Measurements from ENCODE around the gene ASB3.

Gene ASB3

DNA sequence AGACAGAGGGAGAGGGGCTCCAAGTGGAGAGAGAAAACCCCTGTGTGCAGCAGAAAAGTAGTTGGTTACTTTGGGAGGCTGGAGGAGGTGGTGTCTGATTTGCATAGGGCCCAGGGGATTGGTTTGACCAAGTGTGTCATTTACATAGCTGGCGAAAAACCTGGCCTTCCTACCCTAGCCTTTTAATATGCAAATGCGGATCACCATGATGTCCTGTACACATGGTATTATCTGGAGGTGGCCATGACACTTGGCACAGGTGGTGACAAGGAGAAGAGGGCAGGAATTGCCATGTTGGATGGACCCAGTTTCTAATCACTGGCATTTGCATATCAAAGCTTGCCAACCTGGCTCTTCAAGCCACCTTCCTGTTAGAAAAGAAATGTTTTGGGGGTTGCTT is 140.0 kb downstream of the ASB3 start:
- no peak for DNase-seq (ENCODE audit: low spot score)

DNA sequence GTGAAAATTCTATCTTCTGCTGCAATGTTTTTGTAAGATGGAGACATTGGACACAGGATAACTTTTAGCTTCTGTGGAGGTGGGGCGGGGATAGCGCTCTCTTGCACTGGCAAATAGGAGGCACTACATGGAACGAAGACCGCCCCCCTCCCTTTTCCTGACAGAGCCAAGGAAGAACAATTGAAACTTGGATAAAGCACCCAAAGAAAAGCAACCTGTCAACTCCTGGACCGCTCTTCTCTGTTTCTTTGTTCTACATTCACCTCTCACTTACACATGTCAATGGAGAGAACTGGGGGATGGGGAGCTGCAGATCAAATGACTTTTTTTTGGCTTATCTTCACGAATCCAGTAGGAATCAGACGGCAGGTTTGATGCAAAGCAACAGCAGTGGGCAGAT is 145.5 kb downstream of the ASB3 start:
- DNase-seq (ENCODE audit: low spot score), result no peak

- DNase-seq (ENCODE audit: low spot score), result no peak
Measured at GRCh38 chr2:53640466-53640865, 146.3 kb downstream of the ASB3 start.

- no peak for DNase-seq (ENCODE audit: low spot score)
Measured at GRCh38 chr2:53636596-53636995, 150.2 kb downstream of the ASB3 start.

DNA sequence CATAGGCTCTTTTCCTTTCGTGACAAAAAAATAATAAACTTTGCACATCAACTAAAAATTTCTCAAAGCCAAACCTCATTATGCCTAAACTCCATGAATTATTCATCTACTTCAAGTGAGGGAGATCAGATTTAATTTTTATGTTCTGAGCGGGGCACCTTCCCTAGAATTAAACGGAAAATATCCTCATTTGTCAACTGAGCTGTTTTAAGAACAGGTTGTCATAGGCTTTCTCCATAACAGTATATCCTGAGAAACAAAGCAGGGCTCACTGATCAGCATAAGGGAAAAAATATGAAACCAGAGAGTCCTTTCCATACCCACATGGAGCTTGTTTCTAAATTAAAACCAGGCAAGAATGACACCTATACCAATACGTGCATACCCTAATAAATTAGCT is 150.6 kb downstream of the ASB3 start:
- DNase-seq (ENCODE audit: low spot score), result no peak

DNA sequence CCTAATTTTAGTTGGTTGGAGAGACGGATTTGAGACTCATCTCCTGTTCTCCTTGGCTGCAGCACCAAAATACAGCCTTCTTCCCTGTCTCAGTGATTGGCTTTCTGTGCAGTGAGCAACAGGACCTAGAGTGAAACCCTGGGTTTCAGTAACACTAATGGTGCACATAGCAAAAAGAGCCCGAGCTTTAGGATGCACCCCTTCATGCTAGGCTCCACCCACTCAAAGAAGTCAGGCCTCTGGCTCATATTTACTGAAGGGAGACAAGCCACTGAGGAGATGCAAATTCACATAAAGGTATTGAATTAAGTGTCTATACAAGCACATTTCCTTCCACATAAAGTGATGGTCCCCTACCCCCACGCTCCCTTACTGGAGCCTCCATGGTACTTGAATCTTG is 151.1 kb downstream of the ASB3 start:
- DNase-seq (ENCODE audit: low spot score), result no peak

- DNase-seq (ENCODE audit: low spot score), result no peak
Measured at GRCh38 chr2:53633441-53633840, 153.3 kb downstream of the ASB3 start.

- no peak for DNase-seq (ENCODE audit: low spot score)
Measured at GRCh38 chr2:53632714-53633113, 154.0 kb downstream of the ASB3 start.

GRCh38 chr2:53632126-53632460 is 154.7 kb downstream of the ASB3 start:
- no peak for DNase-seq (ENCODE audit: low spot score)

DNA sequence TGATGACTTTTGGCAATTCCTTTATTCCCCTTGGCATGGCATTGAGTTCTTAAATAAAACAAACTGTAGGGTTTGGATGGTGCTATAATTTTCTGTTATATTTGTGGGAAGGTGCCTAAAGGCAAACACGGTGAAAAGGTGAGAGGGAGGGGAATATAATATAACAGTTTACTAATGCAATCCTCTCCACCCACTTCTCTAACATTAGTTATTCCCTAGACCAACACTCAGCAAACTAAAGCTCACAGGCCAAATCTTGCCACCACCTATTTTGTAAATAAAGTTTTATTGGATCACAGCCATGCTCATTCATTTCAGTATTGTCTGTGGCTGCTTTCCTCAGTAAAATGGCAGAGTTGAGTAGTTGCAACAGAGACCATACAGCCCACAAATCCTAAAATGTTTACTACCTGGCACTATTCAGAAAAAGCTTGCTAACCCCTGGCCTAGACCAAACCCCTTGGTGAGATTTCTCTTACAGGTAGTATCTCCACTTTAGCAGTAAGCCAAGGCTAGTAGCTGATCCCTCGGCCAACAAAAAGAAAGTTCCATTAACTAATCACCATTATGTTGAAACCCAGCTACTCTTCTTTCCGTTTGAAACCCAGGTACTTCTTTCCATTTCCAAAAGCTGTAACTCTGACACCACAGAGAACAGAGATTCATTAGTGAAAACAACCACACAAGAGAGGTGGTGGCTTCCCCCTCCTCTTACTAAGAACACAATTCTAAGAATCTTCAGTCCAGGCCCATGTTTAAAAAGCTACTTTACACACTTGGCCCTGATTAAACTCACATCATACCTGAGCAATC is 155.2 kb downstream of the ASB3 start:
- DNase-seq (ENCODE audit: low spot score), result no peak

DNA sequence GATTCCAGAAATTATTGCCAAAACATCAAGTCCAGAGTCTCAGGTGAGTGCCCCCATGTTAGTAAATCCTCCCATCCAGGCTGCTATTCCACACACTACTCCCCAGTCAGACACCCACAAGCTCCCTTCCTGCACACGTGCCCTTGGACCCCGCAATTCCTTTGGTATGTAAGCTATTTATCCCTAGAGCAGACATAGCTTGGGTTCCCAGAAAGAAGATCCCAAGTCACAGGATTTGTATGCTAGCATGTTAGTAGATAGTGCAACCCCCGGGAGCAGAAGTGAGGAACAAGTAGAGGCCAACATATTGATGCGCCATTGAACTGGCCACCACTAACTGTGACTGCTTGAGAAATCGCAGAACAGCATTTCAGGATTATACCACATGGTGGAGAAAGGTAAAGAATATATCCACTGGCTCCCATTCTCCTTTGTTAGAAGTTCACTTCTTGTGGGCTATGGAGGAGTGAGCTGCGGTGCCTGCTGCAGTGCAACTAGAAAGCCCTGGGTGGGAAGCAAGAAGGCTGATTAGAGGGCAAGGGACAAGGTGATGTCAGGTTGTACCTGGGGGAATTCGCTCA is 156.6 kb downstream of the ASB3 start:
- DNase-seq (ENCODE audit: low spot score), result no peak

- DNase-seq (ENCODE audit: low spot score), result no peak
Measured at GRCh38 chr2:53629501-53629900, 157.3 kb downstream of the ASB3 start.

- no peak for DNase-seq (ENCODE audit: low spot score)
Measured at GRCh38 chr2:53629001-53629400, 157.8 kb downstream of the ASB3 start.

DNA sequence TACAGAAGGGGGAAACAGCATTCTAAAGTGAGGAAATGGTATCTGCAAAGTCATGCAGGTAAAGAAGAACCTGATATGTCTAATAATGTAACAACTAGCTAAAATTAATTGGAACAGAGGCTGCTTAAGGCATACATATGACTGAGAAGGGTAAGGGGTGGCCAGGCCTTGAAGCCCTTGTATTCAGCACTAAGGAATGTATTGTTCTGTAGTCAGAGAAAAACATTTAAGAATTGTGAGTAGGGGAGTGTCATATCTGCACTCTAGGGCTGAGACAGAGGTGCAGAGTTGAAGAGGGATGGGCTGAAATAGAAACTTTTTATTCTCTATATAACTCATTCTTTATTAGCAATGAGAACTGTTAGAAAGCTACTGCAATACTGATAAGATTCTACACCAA is 164.6 kb downstream of the ASB3 start:
- no peak for DNase-seq (ENCODE audit: low spot score)

- no peak for DNase-seq (ENCODE audit: low spot score)
Measured at GRCh38 chr2:53620981-53621380, 165.8 kb downstream of the ASB3 start.

All from CD4-positive, alpha-beta T cell treated with Interleukin-2 at 100 ng/mL for 4 hours (primary cell).